ENCODE results near the gene ABCD3.

GRCh38 chr1:94413311-94413710 lies 4.9 kb upstream of the ABCD3 start:
- TF ChIP-seq RCOR1 (IDR thresholded peaks at IDR 0.05; ENCODE audit: insufficient replicate concordance, low read length), result no peak
- TF ChIP-seq CTCF (conservative IDR thresholded peaks at IDR 0.05; ENCODE audit: low read depth, low read length), result no peak
- no peak for TF ChIP-seq SMC3 (IDR thresholded peaks at IDR 0.05; ENCODE audit: low read depth, low read length)
- TF ChIP-seq MXI1 (IDR thresholded peaks at IDR 0.05; ENCODE audit: borderline replicate concordance, low read depth, low read length), result no peak
- TF ChIP-seq CEBPB (IDR thresholded peaks at IDR 0.05; ENCODE audit: low read depth, low read length), result no peak
- TF ChIP-seq BHLHE40 (IDR thresholded peaks at IDR 0.05; ENCODE audit: low read depth, low read length), result no peak
- TF ChIP-seq FOS (IDR thresholded peaks at IDR 0.05; ENCODE audit: low read depth, low read length), result no peak
- TF ChIP-seq USF2 (IDR thresholded peaks at IDR 0.05; ENCODE audit: low read depth, low read length), result no peak
- no peak for TF ChIP-seq POLR2A (IDR thresholded peaks at IDR 0.05; ENCODE audit: low read depth, low read length)
- TF ChIP-seq RFX5 (IDR thresholded peaks at IDR 0.05; ENCODE audit: low read depth, low read length), result no peak
